Stimulated activated CD8-positive, alpha-beta memory T cell treated with anti-CD3 and anti-CD28 coated beads, Interleukin-4, amount 100 ng/mL, for 4 hours (primary cell): ENCODE results near the gene SKIC3.

Experiments used
- DNase-seq, 2 donors: peaks; one replicate each; pipeline ENCODE4 v3.0.0-alpha.2; 2020; ENCODE audit warnings: low read depth in 2 of 2, low spot score in 1 of 2

The SKIC3 gene

GRCh38 chr5:95554647-95555548 lies at the start of gene SKIC3, which contains the start of gene ARSK:
TSS of gene SKIC3 (minus strand) at chr5:95554977. CDS start at chr5:95547150, 7,827 bp downstream.
TSS of gene ARSK (plus strand) at chr5:95555101. CDS start at chr5:95555279, 178 bp downstream.
- peak; percentile 72 to 83 for DNase-seq

GRCh38 chr5:95600557-95600956 lies 45.8 kb upstream of the SKIC3 start:
- DNase-seq: no peak

- no peak for DNase-seq
These were observed 44.5 kb upstream of the SKIC3 start for GRCh38 chr5:95599252-95599651.

- no peak for DNase-seq
These were observed 40.6 kb upstream of the SKIC3 start for GRCh38 chr5:95595289-95595931.

- no peak for DNase-seq
These were observed 36.7 kb upstream of the SKIC3 start for GRCh38 chr5:95591490-95591901.

- no peak for DNase-seq
These were observed 36.1 kb upstream of the SKIC3 start for GRCh38 chr5:95590880-95591279.

GRCh38 chr5:95583992-95584391 lies 29.2 kb upstream of the SKIC3 start:
- no peak for DNase-seq

GRCh38 chr5:95581576-95581975 lies 26.8 kb upstream of the SKIC3 start:
- no peak for DNase-seq

- no peak for DNase-seq
These were observed 17.2 kb upstream of the SKIC3 start for GRCh38 chr5:95572016-95572415.

GRCh38 chr5:95565280-95565920 lies 10.6 kb upstream of the SKIC3 start:
- no peak for DNase-seq

GRCh38 chr5:95564450-95564849 lies 9.7 kb upstream of the SKIC3 start:
- DNase-seq: no peak

GRCh38 chr5:95563367-95563766 lies 8.6 kb upstream of the SKIC3 start:
- no peak for DNase-seq

GRCh38 chr5:95562282-95562681 lies 7.5 kb upstream of the SKIC3 start:
- DNase-seq: no peak

- no peak for DNase-seq
These were observed 3.1 kb upstream of the SKIC3 start for GRCh38 chr5:95557841-95558240.

GRCh38 chr5:95555553-95555952 lies 776 bp upstream of the SKIC3 start:
- no peak for DNase-seq

GRCh38 chr5:95554331-95554646 lies 488 bp downstream of the SKIC3 start:
- no peak for DNase-seq

GRCh38 chr5:95549030-95549429 lies 5.7 kb downstream of the SKIC3 start:
- DNase-seq: no peak

GRCh38 chr5:95543017-95543705 lies 11.6 kb downstream of the SKIC3 start:
- DNase-seq: no peak

GRCh38 chr5:95537501-95537900 lies 17.3 kb downstream of the SKIC3 start:
- no peak for DNase-seq

- no peak for DNase-seq
These were observed 21.0 kb downstream of the SKIC3 start for GRCh38 chr5:95533761-95534160.

GRCh38 chr5:95533106-95533505 lies 21.7 kb downstream of the SKIC3 start:
- DNase-seq: no peak
